NAMALWA (cell line): Measurements from ENCODE around the gene FCRLA.

Source experiments
- DNase-seq: peaks from one replicate; pipeline ENCODE4 v3.0.0-alpha.2; 2015; ENCODE audit warnings: low spot score

Gene FCRLA

GRCh38 chr1:161731981-161732718 is 25.1 kb downstream of the FCRLA start:
- DNase-seq: no peak

- DNase-seq: no peak
Observed at GRCh38 chr1:161733526-161733925, 26.5 kb downstream of the FCRLA start.

- DNase-seq: no peak
Observed at GRCh38 chr1:161735837-161736236, 28.8 kb downstream of the FCRLA start.

GRCh38 chr1:161736335-161736969 is 29.4 kb downstream of the FCRLA start:
- DNase-seq: no peak

- no peak for DNase-seq
Observed at GRCh38 chr1:161737625-161738024, 30.6 kb downstream of the FCRLA start.

GRCh38 chr1:161738627-161739287 is 31.7 kb downstream of the FCRLA start:
- DNase-seq: peak; percentile 83

- peak; percentile 51 for DNase-seq
Observed at GRCh38 chr1:161739865-161740566, 33.0 kb downstream of the FCRLA start.

GRCh38 chr1:161740921-161741320 is 33.9 kb downstream of the FCRLA start:
- DNase-seq: no peak

GRCh38 chr1:161743231-161743630 is 36.2 kb downstream of the FCRLA start:
- DNase-seq: no peak

GRCh38 chr1:161747801-161748200 is 40.8 kb downstream of the FCRLA start:
- DNase-seq: no peak

GRCh38 chr1:161749509-161750407 is 42.7 kb downstream of the FCRLA start, which contains the start of gene DUSP12:
Gene DUSP12, plus strand, starts transcription at chr1:161749786. Its CDS starts 16 bp downstream, at chr1:161749802.
- peak; percentile 98 for DNase-seq

- DNase-seq: peak; percentile 87
Observed at GRCh38 chr1:161763522-161764098, 56.6 kb downstream of the FCRLA start.
